ENCODE measurements around the gene TMEM270. TPM values are rescaled to one million over a fixed set of nuclear protein-coding genes. Genes with fewer than 3 reads are reported as not detected.
A peak's percentile ranks its signal among the peaks of the same experiment; 100 is the strongest.
"Not testable (repeated sequence)": the region's sequence is repeated elsewhere in the genome, so short reads cannot be mapped to it uniquely, and the experiment has no call there.

TMEM270 gene
- polyA plus RNA-seq, 2 donors = not detected

GRCh38 chr7:73882047-73882402, 21.1 kb downstream of the TMEM270 start:
- H3K9me3 ChIP-seq (ENCODE audit: control insufficient read depth in 2 of 2, insufficient read depth in 1 of 2, low read depth in 1 of 2, low read length in 1 of 2) = no peaks in the 10 kb centered on the region
- no peaks in the 10 kb centered on the region for H3K27me3 ChIP-seq (ENCODE audit: control insufficient read depth in 1 of 2, insufficient read depth in 2 of 2, low read length in 2 of 2)
- WGBS, 2 donors = 80 to 86% methylated on average over 3 of the region's 3 CpGs
- no peaks in the 10 kb centered on the region for H3K36me3 ChIP-seq (ENCODE audit: control insufficient read depth in 2 of 2, insufficient read depth in 2 of 2, low read length in 1 of 2)
- no peak overlapping the region for H3K27ac ChIP-seq (ENCODE audit: low read depth in 2 of 2, low read length in 1 of 2)
- H3K4me3 ChIP-seq (ENCODE audit: low read depth in 1 of 2, low read length in 2 of 2) = no peak overlapping the region
- peaks cover 0 to 16% of the 10 kb centered on the region in 2 donors for H3K4me1 ChIP-seq (ENCODE audit: control insufficient read depth in 2 of 2, insufficient read depth in 2 of 2, low read length in 1 of 2)

GRCh38 chr7:73884867-73885422, 24.0 kb downstream of the TMEM270 start:
- not testable (repeated sequence) for H3K27ac ChIP-seq (ENCODE audit: low read depth in 2 of 2, low read length in 1 of 2); H3K4me3 ChIP-seq (ENCODE audit: low read depth in 1 of 2, low read length in 2 of 2); H3K27me3 ChIP-seq (ENCODE audit: control insufficient read depth in 1 of 2, insufficient read depth in 2 of 2, low read length in 2 of 2); H3K9me3 ChIP-seq (ENCODE audit: control insufficient read depth in 2 of 2, insufficient read depth in 1 of 2, low read depth in 1 of 2, low read length in 1 of 2); H3K36me3 ChIP-seq (ENCODE audit: control insufficient read depth in 2 of 2, insufficient read depth in 2 of 2, low read length in 1 of 2)
- 70 to 75% methylated on average over 3 of the region's 3 CpGs for WGBS, 2 donors
- H3K4me1 ChIP-seq (ENCODE audit: control insufficient read depth in 2 of 2, insufficient read depth in 2 of 2, low read length in 1 of 2) = peaks cover 3 to 19% of the 10 kb centered on the region in 2 donors

DNA sequence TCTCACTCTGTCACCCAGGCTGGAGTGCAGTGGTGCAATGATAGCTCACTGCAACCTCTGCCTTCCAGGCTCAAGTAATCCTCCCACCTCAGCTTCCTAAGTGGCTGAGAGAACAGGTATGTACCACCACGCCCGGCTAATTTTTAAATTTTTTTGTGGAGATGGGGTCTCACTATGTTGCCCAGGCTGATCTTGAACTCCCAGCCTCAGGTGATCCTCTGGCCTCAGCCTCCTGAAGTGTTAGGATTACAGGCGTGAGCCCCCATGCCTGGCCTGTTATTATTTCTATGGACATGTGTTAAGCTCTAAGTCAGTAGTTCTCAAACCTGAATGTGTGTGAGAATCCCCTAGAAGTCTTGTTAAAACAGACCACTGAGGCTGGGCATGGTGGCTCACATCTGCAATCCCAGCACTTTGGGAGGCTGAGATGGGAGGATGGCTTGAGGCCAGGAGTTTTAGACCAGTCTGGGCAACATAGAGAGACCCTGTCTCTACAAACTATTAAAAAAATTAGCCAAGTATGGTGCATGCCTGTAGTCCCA, 24.5 kb downstream of the TMEM270 start:
- Histone ChIP-seq H3K4me3 (ENCODE audit: low read depth in 1 of 2, low read length in 2 of 2) (no peak overlapping the region), H3K9me3 (ENCODE audit: control insufficient read depth in 2 of 2, insufficient read depth in 1 of 2, low read depth in 1 of 2, low read length in 1 of 2) (no peaks in the 10 kb centered on the region), H3K4me1 (ENCODE audit: control insufficient read depth in 2 of 2, insufficient read depth in 2 of 2, low read length in 1 of 2) (peaks cover 6 to 16% of the 10 kb centered on the region in 2 donors), H3K36me3 (ENCODE audit: control insufficient read depth in 2 of 2, insufficient read depth in 2 of 2, low read length in 1 of 2) (no peaks in the 10 kb centered on the region), H3K27ac (ENCODE audit: low read depth in 2 of 2, low read length in 1 of 2) (no peak overlapping the region), H3K27me3 (ENCODE audit: control insufficient read depth in 1 of 2, insufficient read depth in 2 of 2, low read length in 2 of 2) (no peaks in the 10 kb centered on the region)
- WGBS, 2 donors = 95 to 96% methylated on average over 3 of the region's 3 CpGs

DNA sequence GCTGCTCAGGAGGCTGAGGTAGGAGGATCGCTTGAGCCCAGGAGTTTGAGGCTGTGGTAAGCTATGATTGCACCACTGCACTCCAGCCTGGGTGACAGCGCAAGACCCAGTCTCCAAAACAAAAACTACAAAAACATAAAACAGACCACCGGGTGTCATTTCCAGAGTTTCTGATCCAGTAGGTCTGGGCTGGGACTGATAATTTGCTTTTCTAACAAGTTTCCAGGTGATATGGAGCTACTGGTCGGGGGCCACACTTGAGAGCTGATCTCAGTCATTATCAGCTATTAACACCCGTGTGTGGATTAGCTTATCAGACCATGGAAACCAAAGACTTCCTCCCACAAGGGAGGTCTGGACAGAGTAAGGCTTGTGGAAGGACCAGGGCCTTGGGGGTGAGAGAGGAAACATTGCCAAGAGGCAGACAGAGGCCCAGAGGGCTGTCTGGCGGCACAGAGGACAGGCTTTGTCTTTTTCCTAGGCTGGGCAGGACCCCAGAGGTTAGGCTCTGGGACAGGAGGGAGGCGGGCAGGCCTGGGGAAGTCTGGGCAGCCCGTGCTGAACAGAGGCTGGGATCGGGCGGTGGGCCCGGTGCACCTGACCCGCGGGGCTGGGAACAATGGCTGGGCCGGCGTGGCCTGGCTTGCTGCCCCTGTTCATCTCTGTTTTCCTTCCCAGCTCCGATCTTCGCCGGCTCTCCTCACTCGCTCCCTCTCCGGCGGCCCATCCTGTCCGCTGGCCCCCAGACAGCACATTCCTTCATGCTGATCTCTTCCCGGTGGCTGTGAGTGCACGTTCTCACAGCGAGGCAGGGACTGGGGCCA, 25.2 kb downstream of the TMEM270 start:
- Histone ChIP-seq H3K9me3 (ENCODE audit: control insufficient read depth in 2 of 2, insufficient read depth in 1 of 2, low read depth in 1 of 2, low read length in 1 of 2) (no peaks in the 10 kb centered on the region), H3K36me3 (ENCODE audit: control insufficient read depth in 2 of 2, insufficient read depth in 2 of 2, low read length in 1 of 2) (no peaks in the 10 kb centered on the region), H3K27ac (ENCODE audit: low read depth in 2 of 2, low read length in 1 of 2) (peak overlapping the region; percentile 26 to 73), H3K4me3 (ENCODE audit: low read depth in 1 of 2, low read length in 2 of 2) (no peak overlapping the region), H3K27me3 (ENCODE audit: control insufficient read depth in 1 of 2, insufficient read depth in 2 of 2, low read length in 2 of 2) (no peaks in the 10 kb centered on the region), H3K4me1 (ENCODE audit: control insufficient read depth in 2 of 2, insufficient read depth in 2 of 2, low read length in 1 of 2) (peaks cover 6 to 13% of the 10 kb centered on the region in 2 donors)
- WGBS, 2 donors = 24 to 35% methylated on average over 24 to 25 of the region's 25 CpGs

DNA sequence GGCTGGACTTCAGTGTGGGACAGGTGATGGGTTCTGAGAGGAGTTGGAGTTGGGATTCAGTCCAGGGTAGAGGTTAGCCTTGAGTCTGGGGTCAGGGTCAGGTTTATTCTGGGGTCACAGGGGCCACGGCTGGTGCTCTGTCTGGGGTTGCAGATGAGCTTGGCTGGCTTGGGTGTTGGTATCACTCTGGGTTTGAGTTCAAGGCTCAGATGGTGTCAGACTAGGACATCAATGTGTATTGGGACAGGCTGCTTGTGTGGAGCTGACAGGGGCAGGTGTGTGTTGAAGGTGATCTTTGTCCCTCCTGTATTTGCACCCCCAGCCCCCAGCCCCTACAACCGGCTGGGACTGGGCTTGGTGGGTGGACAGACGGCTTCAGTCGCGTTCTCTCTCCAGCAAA, 26.8 kb downstream of the TMEM270 start:
- Histone ChIP-seq H3K4me3 (ENCODE audit: low read depth in 1 of 2, low read length in 2 of 2) (no peak overlapping the region), H3K9me3 (ENCODE audit: control insufficient read depth in 2 of 2, insufficient read depth in 1 of 2, low read depth in 1 of 2, low read length in 1 of 2) (no peaks in the 10 kb centered on the region), H3K27ac (ENCODE audit: low read depth in 2 of 2, low read length in 1 of 2) (no peak overlapping the region), H3K27me3 (ENCODE audit: control insufficient read depth in 1 of 2, insufficient read depth in 2 of 2, low read length in 2 of 2) (no peaks in the 10 kb centered on the region), H3K4me1 (ENCODE audit: control insufficient read depth in 2 of 2, insufficient read depth in 2 of 2, low read length in 1 of 2) (peaks cover 6 to 13% of the 10 kb centered on the region in 2 donors), H3K36me3 (ENCODE audit: control insufficient read depth in 2 of 2, insufficient read depth in 2 of 2, low read length in 1 of 2) (no peaks in the 10 kb centered on the region)
- 87 to 89% methylated on average over 5 of the region's 5 CpGs for WGBS, 2 donors

GRCh38 chr7:73888959-73889358, 28.0 kb downstream of the TMEM270 start:
- Histone ChIP-seq H3K27me3 (ENCODE audit: control insufficient read depth in 1 of 2, insufficient read depth in 2 of 2, low read length in 2 of 2) (no peaks in the 10 kb centered on the region), H3K9me3 (ENCODE audit: control insufficient read depth in 2 of 2, insufficient read depth in 1 of 2, low read depth in 1 of 2, low read length in 1 of 2) (no peaks in the 10 kb centered on the region), H3K4me1 (ENCODE audit: control insufficient read depth in 2 of 2, insufficient read depth in 2 of 2, low read length in 1 of 2) (peaks cover 12 to 20% of the 10 kb centered on the region in 2 donors), H3K27ac (ENCODE audit: low read depth in 2 of 2, low read length in 1 of 2) (no peak overlapping the region), H3K36me3 (ENCODE audit: control insufficient read depth in 2 of 2, insufficient read depth in 2 of 2, low read length in 1 of 2) (no peaks in the 10 kb centered on the region), H3K4me3 (ENCODE audit: low read depth in 1 of 2, low read length in 2 of 2) (no peak overlapping the region)
- 84 to 88% methylated on average over 6 of the region's 6 CpGs for whole genome bisulfite sequencing, 2 donors

GRCh38 chr7:73890555-73891147, 29.7 kb downstream of the TMEM270 start:
- no peak overlapping the region for H3K27ac ChIP-seq (ENCODE audit: low read depth in 2 of 2, low read length in 1 of 2)
- no peaks in the 10 kb centered on the region for H3K36me3 ChIP-seq (ENCODE audit: control insufficient read depth in 2 of 2, insufficient read depth in 2 of 2, low read length in 1 of 2)
- H3K4me1 ChIP-seq (ENCODE audit: control insufficient read depth in 2 of 2, insufficient read depth in 2 of 2, low read length in 1 of 2) = peaks cover 12 to 20% of the 10 kb centered on the region in 2 donors
- H3K9me3 ChIP-seq (ENCODE audit: control insufficient read depth in 2 of 2, insufficient read depth in 1 of 2, low read depth in 1 of 2, low read length in 1 of 2) = no peaks in the 10 kb centered on the region
- H3K4me3 ChIP-seq (ENCODE audit: low read depth in 1 of 2, low read length in 2 of 2) = no peak overlapping the region
- WGBS, 2 donors = 89 to 91% methylated on average over 16 of the region's 16 CpGs
- H3K27me3 ChIP-seq (ENCODE audit: control insufficient read depth in 1 of 2, insufficient read depth in 2 of 2, low read length in 2 of 2) = no peaks in the 10 kb centered on the region

GRCh38 chr7:73891178-73891885, 30.4 kb downstream of the TMEM270 start:
- H3K4me3 ChIP-seq (ENCODE audit: low read depth in 1 of 2, low read length in 2 of 2) = no peak overlapping the region
- no peaks in the 10 kb centered on the region for H3K9me3 ChIP-seq (ENCODE audit: control insufficient read depth in 2 of 2, insufficient read depth in 1 of 2, low read depth in 1 of 2, low read length in 1 of 2)
- peaks cover 12 to 18% of the 10 kb centered on the region in 2 donors for H3K4me1 ChIP-seq (ENCODE audit: control insufficient read depth in 2 of 2, insufficient read depth in 2 of 2, low read length in 1 of 2)
- WGBS, 2 donors = 77 to 78% methylated on average over 16 of the region's 16 CpGs
- peak overlapping the region in 1 of 2 donors; percentile 42 for H3K27ac ChIP-seq (ENCODE audit: low read depth in 2 of 2, low read length in 1 of 2)
- no peaks in the 10 kb centered on the region for H3K27me3 ChIP-seq (ENCODE audit: control insufficient read depth in 1 of 2, insufficient read depth in 2 of 2, low read length in 2 of 2)
- no peaks in the 10 kb centered on the region for H3K36me3 ChIP-seq (ENCODE audit: control insufficient read depth in 2 of 2, insufficient read depth in 2 of 2, low read length in 1 of 2)
